Smooth muscle cell (in vitro differentiated cells): ENCODE measurements around the gene RPL11. TPM values are rescaled to one million over a fixed set of nuclear protein-coding genes. Genes with fewer than 3 reads are reported as not detected.

ENCODE experiments used
- DNase-seq: peaks from one replicate; lab custom pipeline; 2025; ENCODE audit not compliant: unreplicated experiment; lab: John Stamatoyannopoulos, UW
- H2AFZ ChIP-seq: fragments of 200-600 bp; sonication (generic); 2 replicates; pipeline ENCODE4 v1.6.0; 2016; ENCODE audit warnings: antibody characterized with exemption, low read depth, mild to moderate bottlenecking
- H3F3A ChIP-seq: fragments of 200-600 bp; sonication (generic); 2 replicates; pipeline ENCODE4 v1.6.0; 2017; ENCODE audit warnings: antibody characterized with exemption, low read depth
- H3K27ac ChIP-seq: fragments of 200-600 bp; sonication (generic); 2 replicates; pipeline ENCODE4 v1.5.1; 2016; ENCODE audit warnings: low read depth, mild to moderate bottlenecking
- H3K27me3 ChIP-seq: fragments of 200-600 bp; sonication (generic); 2 replicates; pipeline ENCODE4 v1.6.1; 2016; ENCODE audit warnings: low read depth, mild to moderate bottlenecking
- H3K36me3 ChIP-seq: fragments of 200-600 bp; sonication (generic); 2 replicates; pipeline ENCODE4 v1.5.1; 2016; ENCODE audit warnings: low read depth
- H3K4me1 ChIP-seq: fragments of 200-600 bp; sonication (generic); 2 replicates; pipeline ENCODE4 v1.5.1; 2016; ENCODE audit warnings: low read depth
- H3K4me2 ChIP-seq: fragments of 200-600 bp; sonication (generic); 2 replicates; pipeline ENCODE4 v1.6.0; 2016; ENCODE audit warnings: mild to moderate bottlenecking
- H3K4me3 ChIP-seq: fragments of 200-600 bp; sonication (generic); 2 replicates; pipeline ENCODE4 v1.5.1; 2016; ENCODE audit warnings: mild to moderate bottlenecking
- H3K79me2 ChIP-seq: fragments of 200-600 bp; sonication (generic); 2 replicates; pipeline ENCODE4 v1.6.0; 2016; ENCODE audit warnings: low read depth, mild to moderate bottlenecking
- H3K9ac ChIP-seq: fragments of 200-600 bp; sonication (generic); 2 replicates; pipeline ENCODE4 v1.6.0; 2016; ENCODE audit warnings: low read depth
- H3K9me3 ChIP-seq: fragments of 200-600 bp; sonication (generic); replicated peaks from 2 replicates; pipeline ENCODE4 v1.5.1; 2016; ENCODE audit warnings: low read depth
- H4K20me1 ChIP-seq: fragments of 200-600 bp; sonication (generic); 2 replicates; pipeline ENCODE4 v1.6.0; 2016; ENCODE audit warnings: low read depth
- WGBS: methylation state at CpG from one replicate; pipeline ENCODE4 v1.1.7; 2016; ENCODE audit warnings: low lambda C conversion rate; 5-methylcytosine and 5-hydroxymethylcytosine counted together
- polyA plus RNA-seq: library from polyadenylated mRNA; unstranded; fragments of >200 nt; fragmentation: Nextera tagmentation; extraction: Ambion mirVana; gene quantifications from 2 replicates; pipeline ENCODE4 v1.2.1, GENCODE V29; 2016
- total RNA-seq: library from RNA; depleted of rRNA; stranded (reverse); fragments of >200 nt; gene quantifications from 2 replicates; pipeline ENCODE4 v1.2.3, GENCODE V29; 2014
- TF ChIP-seq, protein P1 (sequence below): fragments of 200-600 bp; sonication (generic); IDR thresholded peaks from 2 replicates; pipeline ENCODE4 v1.5.1; 2017; ENCODE audit warnings: borderline replicate concordance, mild to moderate bottlenecking, antibody characterized with exemption; ENCODE audit not compliant: insufficient read depth, poor library complexity, severe bottlenecking

Gene RPL11
- 685 and 899 TPM in 2 replicates for total RNA-seq
- 528 and 622 TPM in 2 replicates for polyA plus RNA-seq

DNA sequence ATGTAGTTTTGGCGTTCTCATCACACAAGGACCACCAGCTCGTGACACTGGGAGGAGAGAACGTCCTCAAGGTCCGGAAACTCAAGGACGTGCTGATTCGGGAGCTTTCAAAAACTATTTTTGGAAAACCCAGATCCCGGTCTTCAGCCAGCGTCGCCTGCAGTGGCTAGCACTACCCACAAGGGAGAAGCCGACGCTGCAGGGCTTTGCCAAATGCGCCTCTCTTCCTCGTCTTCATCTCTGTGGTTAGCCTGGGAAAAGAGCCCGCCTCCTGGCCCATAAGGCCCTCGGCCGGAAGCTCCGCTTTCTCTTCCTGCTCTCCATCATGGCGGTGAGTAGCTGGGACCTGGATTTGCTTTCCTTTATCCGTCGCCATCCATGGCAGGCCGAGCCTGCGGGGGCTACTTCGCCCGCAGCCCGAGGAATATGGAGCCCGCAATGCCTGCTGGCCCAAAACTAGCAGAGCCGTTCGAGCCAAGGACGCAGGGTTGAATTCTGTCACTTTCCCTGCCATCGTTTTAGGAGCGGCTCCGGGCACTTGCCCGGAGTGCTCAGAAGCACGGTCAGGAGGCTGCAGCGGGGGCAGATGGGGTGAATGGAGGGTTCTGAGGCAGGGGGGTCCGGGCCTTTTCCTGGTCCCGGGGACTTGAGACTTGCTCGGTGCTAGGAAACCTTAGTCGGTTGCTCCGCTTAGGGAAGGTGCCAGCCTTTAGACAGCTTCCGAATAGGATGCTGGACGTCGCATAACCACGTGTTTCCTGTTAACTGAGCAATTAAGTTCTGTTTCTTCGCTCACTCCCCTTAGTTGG is at the start of gene RPL11:
Gene RPL11 (plus strand): TSS at position 308 of the 809 bp plus-strand sequence. CDS start 18 bp downstream, at position 326.
- H3K4me2 ChIP-seq, result peak within 1 kb of the TSS; percentile 94
- TF ChIP-seq, protein P1, sequence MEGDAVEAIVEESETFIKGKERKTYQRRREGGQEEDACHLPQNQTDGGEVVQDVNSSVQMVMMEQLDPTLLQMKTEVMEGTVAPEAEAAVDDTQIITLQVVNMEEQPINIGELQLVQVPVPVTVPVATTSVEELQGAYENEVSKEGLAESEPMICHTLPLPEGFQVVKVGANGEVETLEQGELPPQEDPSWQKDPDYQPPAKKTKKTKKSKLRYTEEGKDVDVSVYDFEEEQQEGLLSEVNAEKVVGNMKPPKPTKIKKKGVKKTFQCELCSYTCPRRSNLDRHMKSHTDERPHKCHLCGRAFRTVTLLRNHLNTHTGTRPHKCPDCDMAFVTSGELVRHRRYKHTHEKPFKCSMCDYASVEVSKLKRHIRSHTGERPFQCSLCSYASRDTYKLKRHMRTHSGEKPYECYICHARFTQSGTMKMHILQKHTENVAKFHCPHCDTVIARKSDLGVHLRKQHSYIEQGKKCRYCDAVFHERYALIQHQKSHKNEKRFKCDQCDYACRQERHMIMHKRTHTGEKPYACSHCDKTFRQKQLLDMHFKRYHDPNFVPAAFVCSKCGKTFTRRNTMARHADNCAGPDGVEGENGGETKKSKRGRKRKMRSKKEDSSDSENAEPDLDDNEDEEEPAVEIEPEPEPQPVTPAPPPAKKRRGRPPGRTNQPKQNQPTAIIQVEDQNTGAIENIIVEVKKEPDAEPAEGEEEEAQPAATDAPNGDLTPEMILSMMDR, result peak; percentile 50
- peak; percentile 50 for DNase-seq
- H3K4me3 ChIP-seq, result peak within 1 kb of the TSS; percentile 78
- no peaks in the 10 kb centered on the region for H3F3A ChIP-seq
- H2AFZ ChIP-seq, result peak within 1 kb of the TSS; percentile 75
- peak within 1 kb of the TSS; percentile 73 for H3K27ac ChIP-seq
- peaks cover 18% of the 10 kb centered on the region for H3K4me1 ChIP-seq
- peak within 1 kb of the TSS; percentile 91 for H3K9ac ChIP-seq
- H3K79me2 ChIP-seq, result peaks cover 51% of the 10 kb centered on the region
- WGBS, result under 1% methylated on average over 45 of the region's 45 CpGs
- H3K27me3 ChIP-seq, result no peaks in the 10 kb centered on the region
- peaks cover 8% of the 10 kb centered on the region for H3K36me3 ChIP-seq
- no peaks in the 10 kb centered on the region for H3K9me3 ChIP-seq
- peaks cover 49% of the 10 kb centered on the region for H4K20me1 ChIP-seq

DNA sequence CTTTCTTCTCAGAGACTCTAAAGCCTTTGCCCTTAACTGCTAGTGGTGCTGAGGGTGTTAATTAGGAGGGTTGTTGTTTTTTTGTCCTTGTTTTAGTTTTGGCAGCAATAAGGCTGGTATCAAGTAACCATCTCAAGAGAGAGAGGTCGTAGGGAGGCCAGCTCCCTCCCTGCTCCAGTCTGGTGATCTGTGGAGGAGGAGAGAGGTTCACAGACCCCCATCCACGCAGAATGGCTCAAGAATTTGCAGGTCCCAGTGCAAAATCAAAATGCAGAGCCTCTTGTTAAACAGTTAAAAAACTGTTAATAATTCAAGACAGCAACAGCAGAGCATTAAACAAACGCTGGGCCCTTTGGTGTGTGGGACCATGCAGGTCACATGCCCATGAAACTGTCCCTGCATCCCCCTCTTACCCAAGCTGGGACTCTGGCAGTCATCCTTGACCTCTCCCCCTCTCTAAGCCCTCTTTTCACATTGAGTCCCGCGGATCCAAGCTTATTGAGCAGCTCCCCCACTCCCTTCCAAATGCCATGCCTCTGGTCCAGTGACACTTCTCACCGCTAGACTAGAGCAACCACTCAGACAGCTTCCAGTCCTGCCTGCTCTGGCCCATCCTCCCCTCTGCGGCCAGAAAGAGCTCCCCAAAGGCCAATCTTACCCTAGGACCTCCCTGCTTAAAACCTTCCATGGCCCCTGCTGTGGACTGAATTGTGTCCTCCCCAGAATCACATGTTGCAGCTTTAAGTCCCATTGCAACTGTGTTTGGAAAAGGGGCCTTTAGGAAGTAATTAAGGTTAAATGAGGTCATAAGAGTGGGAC is 47.7 kb upstream of the RPL11 start:
- Histone ChIP-seq H3K27ac (no peak overlapping the region), H2AFZ (no peak overlapping the region), H3K4me3 (no peak overlapping the region), H3K27me3 (no peaks in the 10 kb centered on the region), H3K9me3 (no peaks in the 10 kb centered on the region), H3K36me3 (no peaks in the 10 kb centered on the region), H3F3A (no peaks in the 10 kb centered on the region), H3K4me1 (no peaks in the 10 kb centered on the region), H3K4me2 (no peak overlapping the region), H3K79me2 (no peaks in the 10 kb centered on the region), H3K9ac (no peak overlapping the region), H4K20me1 (no peaks in the 10 kb centered on the region)
- 65% methylated on average over 7 of the region's 7 CpGs for WGBS
- TF ChIP-seq, protein P1, result no peak
- no peak for DNase-seq

DNA sequence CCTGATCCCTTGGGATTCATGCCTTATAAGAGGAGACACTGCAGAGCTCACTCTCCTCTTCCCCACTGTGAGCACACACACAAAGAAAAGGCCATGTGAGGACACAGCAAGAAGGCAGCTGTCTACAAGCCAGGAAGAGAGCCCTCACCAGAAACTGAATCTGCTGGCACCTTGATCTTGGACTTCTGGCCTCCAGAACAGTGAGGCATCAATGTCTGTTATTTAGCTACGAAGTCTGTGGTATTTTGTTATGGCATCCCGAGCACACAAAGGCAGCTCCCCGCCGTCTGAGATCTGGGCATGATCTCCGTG is 47.1 kb upstream of the RPL11 start:
- Histone ChIP-seq H2AFZ (no peak overlapping the region), H3K27me3 (no peaks in the 10 kb centered on the region), H4K20me1 (no peaks in the 10 kb centered on the region), H3K9me3 (no peaks in the 10 kb centered on the region), H3K4me2 (no peak overlapping the region), H3K9ac (no peak overlapping the region), H3K36me3 (no peaks in the 10 kb centered on the region), H3K27ac (no peak overlapping the region), H3K79me2 (no peaks in the 10 kb centered on the region), H3F3A (no peaks in the 10 kb centered on the region), H3K4me1 (no peaks in the 10 kb centered on the region), H3K4me3 (no peak overlapping the region)
- DNase-seq, result no peak
- TF ChIP-seq, protein P1, result no peak
- 93% methylated on average over 5 of the region's 5 CpGs for WGBS
